ENCODE data around the gene CUL2.

GRCh38 chr10:35135861-35136260 is 45.7 kb upstream of the CUL2 start:
- TF ChIP-seq POLR2A (IDR thresholded peaks at IDR 0.05; ENCODE audit: low read depth, low read length) = no peak
- TF ChIP-seq CTCF (conservative IDR thresholded peaks at IDR 0.05; ENCODE audit: low read depth, low read length) = no peak

All from IMR-90 (cell line).